Activated T-helper 1 cell treated with anti-CD3 and anti-CD28 coated beads, Interleukin-2, amount 50 U/mL, for 16 hours (primary cell): ENCODE measurements around the gene CCDC149.
"Not testable (repeated sequence)": the region's sequence is repeated elsewhere in the genome, so short reads cannot be mapped to it uniquely, and the experiment has no call there.

Source experiments
- DNase-seq, 2 donors: peaks; one replicate each; pipeline ENCODE4 v3.0.0-alpha.2; 2020; ENCODE audit warnings: low read depth in 1 of 2, low spot score in 1 of 2

CCDC149 gene

DNA sequence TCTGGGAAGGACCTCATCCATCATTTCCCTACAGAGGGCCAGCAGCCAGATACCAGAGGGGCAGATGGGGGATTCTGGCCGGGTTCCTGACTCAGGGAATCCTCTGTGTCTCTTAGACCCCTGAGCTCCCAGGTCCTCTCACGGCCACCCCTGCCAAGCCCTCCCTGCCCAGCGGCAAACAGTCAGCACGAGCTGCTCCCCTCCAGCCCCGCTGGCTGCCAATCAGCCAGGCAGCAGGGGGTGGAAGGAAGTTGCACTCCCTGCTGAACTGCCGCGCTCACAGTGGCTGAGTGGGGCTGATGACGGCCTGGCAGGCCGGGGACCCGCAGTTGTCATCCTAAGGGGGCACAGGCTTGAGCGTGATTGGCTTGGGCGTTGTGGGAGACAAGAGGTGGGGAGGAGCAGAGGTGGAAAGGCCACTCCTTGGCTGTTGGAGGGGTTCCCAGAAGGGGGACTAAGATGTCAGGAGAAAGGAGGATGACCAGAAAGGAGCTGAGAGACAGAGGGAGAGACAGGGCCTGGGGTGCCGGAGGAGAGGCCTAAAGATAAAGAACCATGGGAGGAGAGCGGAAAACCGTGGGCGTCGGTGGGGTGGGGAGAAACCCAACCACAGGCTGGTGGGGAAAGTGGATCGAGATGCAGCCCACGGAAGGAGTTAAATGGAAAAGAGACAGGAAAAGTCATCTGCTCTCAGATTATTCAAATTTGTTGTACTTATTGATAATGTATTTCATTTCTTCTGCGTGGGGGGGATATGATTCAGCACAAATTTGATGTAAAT, 4.4 kb upstream of the CCDC149 start:
- no peak for DNase-seq

DNA sequence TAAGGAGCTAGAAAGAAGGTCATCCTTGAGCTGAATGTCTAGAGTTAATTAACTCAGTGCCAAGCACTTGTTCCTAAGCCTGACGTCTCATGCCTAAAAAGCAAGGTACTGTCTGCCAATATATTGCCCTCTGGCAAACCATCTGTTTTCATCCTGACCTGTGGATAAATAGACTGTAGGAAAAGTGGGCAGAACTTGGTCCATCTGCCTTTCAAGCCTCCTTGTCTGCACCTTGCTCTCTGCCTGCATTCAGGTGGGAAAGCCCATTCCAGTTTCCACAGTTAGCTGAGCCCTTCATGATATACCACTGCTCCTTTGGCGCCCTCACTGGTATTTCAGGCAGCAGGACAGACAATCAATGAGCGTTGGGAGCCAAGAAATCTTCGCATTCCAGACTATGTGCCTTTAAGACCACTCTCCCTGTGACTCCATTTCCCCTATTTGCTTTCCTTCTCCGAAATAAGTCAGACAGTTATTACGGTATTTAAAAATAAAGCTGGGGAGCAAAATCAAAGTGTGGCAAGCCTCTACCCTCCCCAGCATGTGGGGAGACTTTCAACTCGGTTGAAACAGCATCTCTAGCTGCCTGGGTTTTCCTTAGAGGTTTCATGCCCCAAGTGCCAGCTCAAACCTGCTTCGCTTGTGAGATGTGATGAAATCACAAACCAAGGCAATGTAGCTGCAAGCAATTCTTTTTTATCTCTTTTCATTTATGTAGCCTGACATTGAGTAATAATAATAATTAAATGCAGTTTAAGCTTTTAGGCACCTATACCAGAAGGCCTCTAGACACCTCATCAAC, 2.5 kb upstream of the CCDC149 start:
- no peak for DNase-seq

DNA sequence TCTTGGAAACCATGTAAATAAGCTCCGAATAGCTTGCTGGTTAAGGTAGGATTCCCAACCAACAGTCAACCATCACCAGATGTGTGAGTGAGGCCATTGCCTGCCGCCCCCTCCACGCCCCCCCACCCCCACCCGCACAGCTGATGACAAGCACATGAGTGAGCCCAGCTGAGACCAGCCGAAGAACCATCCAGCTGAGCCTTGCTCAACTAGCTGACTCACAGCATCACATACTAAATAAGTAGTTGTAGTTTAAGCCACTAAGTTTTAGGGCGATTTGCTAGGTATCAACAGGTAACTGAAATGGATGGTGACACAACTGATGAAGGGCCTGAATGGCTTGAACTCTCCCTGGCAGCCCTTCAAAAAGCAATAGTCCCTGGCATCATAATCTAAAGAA, 1.6 kb upstream of the CCDC149 start:
- DNase-seq = no peak

- DNase-seq = no peak
Measured at GRCh38 chr4:24913119-24913485, 260 bp upstream of the CCDC149 start.

GRCh38 chr4:24910499-24910898, 2.3 kb downstream of the CCDC149 start:
- DNase-seq = no peak

- not testable (repeated sequence) for DNase-seq
Measured at GRCh38 chr4:24909606-24910005, 3.2 kb downstream of the CCDC149 start.

DNA sequence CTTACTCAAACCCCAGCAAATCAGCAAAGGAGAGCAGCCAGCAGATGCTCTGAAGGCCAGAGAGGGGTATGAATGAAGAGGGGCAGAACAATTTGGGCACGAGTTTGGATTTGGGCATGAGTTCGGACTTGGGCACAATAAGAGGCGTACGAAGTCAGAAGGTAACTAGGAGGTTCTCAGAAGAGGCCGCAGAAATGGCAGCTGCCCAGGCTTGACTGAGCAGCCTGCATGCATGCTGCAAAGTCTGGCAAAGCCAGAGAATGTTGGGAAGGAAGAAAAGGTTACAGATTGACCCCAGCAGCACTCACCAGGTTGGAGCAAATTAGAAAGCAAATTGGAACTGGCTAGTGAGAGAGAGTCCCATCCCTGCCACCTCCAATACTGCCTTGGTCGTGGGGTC, 15.2 kb downstream of the CCDC149 start:
- no peak for DNase-seq

DNA sequence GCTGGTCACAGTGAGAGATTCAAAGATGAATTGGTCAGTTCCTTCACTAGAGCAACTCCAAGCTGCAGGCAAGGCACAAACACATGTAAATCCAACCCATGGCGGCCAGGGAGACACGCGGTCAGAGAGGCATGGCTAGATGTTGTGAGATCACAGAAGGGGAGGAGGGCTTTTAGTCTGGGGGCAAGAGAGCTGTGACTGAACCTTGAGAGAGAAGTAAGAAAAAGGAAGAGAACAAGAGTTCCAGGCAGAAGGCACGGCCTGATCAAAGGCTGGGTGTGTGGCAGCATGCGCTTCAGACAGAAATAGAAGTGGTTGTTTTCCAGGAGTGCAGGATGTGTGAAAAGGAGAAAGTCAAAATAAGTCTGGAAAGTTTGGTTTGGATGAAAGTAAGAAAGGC, 15.9 kb downstream of the CCDC149 start:
- DNase-seq = no peak

DNA sequence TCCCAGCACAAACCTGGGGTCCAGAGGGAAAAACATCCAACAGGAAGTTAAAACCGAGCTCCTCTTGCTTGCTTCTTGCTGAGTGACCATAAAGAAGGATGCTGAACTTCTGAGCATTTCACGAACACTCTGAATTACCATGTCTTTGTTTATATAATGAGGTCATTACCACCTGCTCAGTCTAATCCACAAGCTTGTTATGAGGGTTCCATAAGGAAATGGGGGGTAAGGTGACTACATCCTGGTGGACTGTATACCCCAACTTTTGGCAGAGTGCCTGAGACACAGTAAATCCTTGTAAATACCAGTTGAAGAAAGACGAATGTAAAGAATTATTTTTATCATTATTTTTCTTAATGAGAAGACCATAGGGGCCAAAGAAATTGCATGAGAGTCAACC, 16.8 kb downstream of the CCDC149 start:
- DNase-seq = no peak

DNA sequence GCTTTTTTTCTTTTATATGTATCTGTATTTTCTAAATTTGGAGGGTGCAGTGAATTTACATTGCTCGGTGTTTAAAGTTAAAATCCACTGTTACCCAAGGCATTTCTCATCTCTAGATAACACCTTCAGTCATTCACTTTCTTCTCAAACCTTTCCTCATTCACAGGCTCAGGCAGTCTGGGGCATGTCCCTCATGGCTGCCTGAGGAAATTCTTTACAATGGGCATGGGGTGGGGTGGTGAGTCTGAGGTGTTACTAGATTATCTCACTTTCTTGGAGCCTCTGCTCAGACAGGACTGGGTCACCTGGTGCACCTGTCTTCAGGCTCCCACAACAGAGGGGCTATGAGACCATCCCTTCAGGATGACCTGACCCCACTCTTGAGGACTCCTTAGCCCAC, 17.4 kb downstream of the CCDC149 start:
- no peak for DNase-seq

DNA sequence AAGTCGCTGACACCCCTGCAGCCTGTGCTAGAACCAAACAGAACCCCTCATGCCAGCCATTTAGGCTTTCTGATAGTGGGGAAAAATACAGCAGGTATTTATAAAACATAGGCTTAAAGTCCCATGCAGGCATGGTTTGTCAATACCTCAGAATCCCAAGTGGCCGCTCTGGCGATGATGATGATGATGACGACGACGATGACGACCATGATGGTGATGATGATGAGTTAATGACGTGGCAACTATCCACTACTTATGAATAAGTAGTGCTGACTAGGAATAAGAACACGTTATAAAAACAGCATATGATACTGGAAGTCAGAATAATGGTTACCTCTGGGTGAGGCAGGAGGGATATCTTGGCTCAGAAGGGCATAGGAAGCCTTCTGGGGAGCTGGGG, 18.0 kb downstream of the CCDC149 start:
- DNase-seq = no peak

DNA sequence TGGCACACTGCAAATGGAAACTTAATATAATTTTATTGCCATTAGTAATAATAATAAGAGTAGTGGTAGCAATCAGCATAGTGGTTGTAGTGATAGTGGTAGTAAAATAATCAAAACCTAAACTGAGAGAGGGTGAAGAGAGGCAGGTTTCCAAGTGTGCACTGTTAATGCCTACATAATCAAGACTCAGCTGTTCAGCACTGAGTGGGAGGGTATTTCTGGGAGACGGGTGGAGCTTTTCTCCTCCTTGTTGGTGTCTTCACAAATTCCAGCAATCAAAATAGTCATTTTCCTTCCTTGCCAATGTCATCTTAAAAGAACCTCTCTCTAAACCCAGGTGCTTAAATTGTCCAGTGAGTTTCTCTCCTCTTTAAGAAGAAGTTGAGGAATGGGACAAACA, 18.6 kb downstream of the CCDC149 start:
- no peak for DNase-seq

- no peak for DNase-seq
Measured at GRCh38 chr4:24892778-24893177, 20.1 kb downstream of the CCDC149 start.

DNA sequence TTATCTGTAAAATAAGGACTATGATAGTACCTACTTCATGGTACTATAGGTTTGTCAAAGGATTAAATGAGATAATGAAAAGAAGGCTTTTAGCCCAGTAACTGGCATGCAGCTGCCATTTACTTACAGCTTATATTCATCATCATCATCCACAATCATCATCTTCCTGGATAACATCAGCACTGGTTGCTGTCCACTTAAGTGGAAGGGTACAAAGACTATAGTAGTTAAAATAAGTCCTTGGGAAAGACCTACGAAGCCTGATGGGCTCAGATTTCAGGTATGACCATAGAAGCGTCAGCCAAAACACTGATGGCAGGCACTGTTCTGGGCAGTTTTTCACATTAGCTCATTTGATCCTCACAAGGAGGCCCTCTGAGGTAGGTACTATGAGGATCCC, 20.6 kb downstream of the CCDC149 start:
- no peak for DNase-seq

- no peak for DNase-seq
Measured at GRCh38 chr4:24890561-24891126, 22.2 kb downstream of the CCDC149 start.

- DNase-seq = no peak
Measured at GRCh38 chr4:24889991-24890390, 22.9 kb downstream of the CCDC149 start.

DNA sequence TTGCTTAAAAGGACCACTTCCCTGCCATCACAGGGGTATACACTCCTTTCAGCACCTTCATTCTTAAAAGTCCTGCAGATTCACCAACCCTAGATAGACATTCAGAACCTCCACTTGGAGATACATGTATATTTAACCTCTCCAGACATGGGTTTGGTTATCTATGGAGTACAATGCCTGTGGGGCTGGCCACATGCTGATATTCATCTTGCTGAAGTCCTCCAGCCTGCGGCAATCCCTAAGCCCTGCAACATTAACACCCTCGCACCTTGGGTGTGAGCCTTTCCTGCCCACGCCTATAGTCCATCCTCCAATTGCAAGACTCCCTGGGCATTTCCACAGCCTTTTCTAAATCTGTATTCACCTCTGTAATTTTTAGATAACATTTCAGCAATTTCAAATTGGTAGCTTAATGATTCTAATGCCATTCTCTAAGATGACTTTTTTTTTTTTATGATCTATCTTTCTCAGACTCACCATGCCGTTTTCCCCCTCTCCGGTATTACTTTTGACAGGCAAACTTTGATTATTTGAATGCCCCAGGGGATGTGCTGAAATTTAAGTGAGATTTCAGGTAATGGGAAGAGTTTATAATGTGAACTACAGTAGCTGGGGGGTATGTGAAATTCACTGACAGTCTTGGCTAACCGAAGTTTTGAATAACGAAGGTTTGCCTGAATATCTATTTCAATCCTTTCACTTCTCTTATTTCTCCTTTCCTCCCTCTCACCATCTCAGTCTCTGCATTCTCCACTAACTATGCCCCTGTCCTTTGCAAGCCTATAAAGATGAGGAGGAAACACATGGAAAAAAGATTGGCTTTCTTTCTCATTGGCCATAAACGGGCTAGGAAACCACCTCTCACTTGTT, 24.1 kb downstream of the CCDC149 start:
- no peak for DNase-seq

- no peak for DNase-seq
Measured at GRCh38 chr4:24887881-24888430, 24.9 kb downstream of the CCDC149 start.

DNA sequence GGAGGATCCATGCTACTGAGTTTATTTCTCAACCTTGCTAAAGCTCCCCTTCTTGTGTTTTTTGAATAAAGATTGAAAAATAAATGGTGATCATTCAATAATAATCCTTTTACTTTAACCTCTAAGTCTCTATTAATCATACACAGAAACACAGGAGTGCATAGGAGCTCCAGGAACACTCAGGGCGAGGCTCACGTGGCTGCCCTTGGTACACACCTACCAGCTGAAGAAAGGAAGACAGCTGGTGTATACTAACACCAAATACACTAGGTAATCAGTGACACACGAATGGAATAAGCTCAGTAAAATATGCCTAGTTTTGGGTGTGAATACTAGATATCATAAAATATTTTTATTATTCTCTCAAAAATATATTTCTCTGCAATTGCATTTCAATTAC, 26.2 kb downstream of the CCDC149 start:
- DNase-seq = no peak

DNA sequence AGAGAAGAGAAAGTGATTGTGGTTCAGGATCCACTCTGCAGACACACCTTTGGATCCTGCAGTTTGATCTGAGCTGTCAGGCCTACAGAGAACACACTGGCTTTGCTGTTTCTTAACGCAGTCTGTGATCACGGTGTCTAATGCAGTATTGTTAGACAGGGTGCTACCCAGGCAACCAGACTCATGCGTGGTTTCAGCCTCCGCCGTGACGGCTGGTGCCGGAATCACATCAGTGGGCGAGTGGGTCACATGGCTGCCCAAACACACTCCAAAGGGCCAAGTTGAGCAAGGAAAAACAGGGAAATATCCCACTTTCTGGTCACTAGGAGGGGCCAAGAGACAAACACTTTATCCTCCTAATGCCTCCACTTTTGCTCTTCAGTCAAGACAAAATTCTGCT, 27.5 kb downstream of the CCDC149 start:
- DNase-seq = no peak

- no peak for DNase-seq
Measured at GRCh38 chr4:24884902-24885301, 27.9 kb downstream of the CCDC149 start.
